DMS 273 treated with DMSO at 0.1 percent for 48 hours (cell line): Measurements from ENCODE around the gene NLRP10.
"Not testable (repeated sequence)": the region's sequence is repeated elsewhere in the genome, so short reads cannot be mapped to it uniquely, and the experiment has no call there.

ENCODE experiments used
- DNase-seq: peaks from one replicate; lab custom pipeline; 2025; lab: John Stamatoyannopoulos, UW

The NLRP10 gene

GRCh38 chr11:7965386-7965785 is at the start of gene NLRP10:
Gene NLRP10, minus strand, starts transcription at chr11:7965447. Its CDS starts 1,952 bp downstream, at chr11:7963495.
- DNase-seq: no peak

GRCh38 chr11:8013833-8014232 is 48.6 kb upstream of the NLRP10 start:
- DNase-seq: no peak

- DNase-seq: no peak
These were observed 46.8 kb upstream of the NLRP10 start for GRCh38 chr11:8011981-8012444.

- no peak for DNase-seq
These were observed 46.1 kb upstream of the NLRP10 start for GRCh38 chr11:8011371-8011770.

- no peak for DNase-seq
These were observed 44.6 kb upstream of the NLRP10 start for GRCh38 chr11:8009856-8010255.

GRCh38 chr11:8008212-8008611 is 43.0 kb upstream of the NLRP10 start:
- DNase-seq: no peak

- DNase-seq: no peak
These were observed 41.2 kb upstream of the NLRP10 start for GRCh38 chr11:8006349-8006977.

GRCh38 chr11:8005556-8005955 is 40.3 kb upstream of the NLRP10 start:
- no peak for DNase-seq

GRCh38 chr11:8004008-8004407 is 38.8 kb upstream of the NLRP10 start:
- DNase-seq: no peak

GRCh38 chr11:8003187-8003586 is 37.9 kb upstream of the NLRP10 start:
- DNase-seq: no peak

- DNase-seq: no peak
These were observed 37.4 kb upstream of the NLRP10 start for GRCh38 chr11:8002676-8003075.

GRCh38 chr11:8000390-8000789 is 35.1 kb upstream of the NLRP10 start:
- no peak for DNase-seq

- no peak for DNase-seq
These were observed 34.5 kb upstream of the NLRP10 start for GRCh38 chr11:7999795-8000194.

- no peak for DNase-seq
These were observed 29.5 kb upstream of the NLRP10 start for GRCh38 chr11:7994581-7995278.

GRCh38 chr11:7987560-7987883 is 22.3 kb upstream of the NLRP10 start:
- not testable (repeated sequence) for DNase-seq

GRCh38 chr11:7986768-7987559 is 21.7 kb upstream of the NLRP10 start, which contains the start of gene EIF3F:
Gene EIF3F, plus strand, starts transcription at chr11:7987337. Its CDS starts 16 bp downstream, at chr11:7987353.
- peak; percentile 96 for DNase-seq

GRCh38 chr11:7983832-7984590 is 18.8 kb upstream of the NLRP10 start:
- DNase-seq: no peak

- no peak for DNase-seq
These were observed 17.4 kb upstream of the NLRP10 start for GRCh38 chr11:7982582-7983119.

- no peak for DNase-seq
These were observed 16.4 kb upstream of the NLRP10 start for GRCh38 chr11:7981619-7982157.

GRCh38 chr11:7977232-7977917 is 12.1 kb upstream of the NLRP10 start:
- DNase-seq: no peak

- DNase-seq: no peak
These were observed 9.4 kb upstream of the NLRP10 start for GRCh38 chr11:7974668-7975067.
